Measurements from ENCODE around the gene ARHGAP25. TPM values are rescaled to one million over a fixed set of nuclear protein-coding genes. Genes with fewer than 3 reads are reported as not detected.
A peak's percentile ranks its signal among the peaks of the same experiment; 100 is the strongest.

Gene ARHGAP25
- total and polyA plus RNA-seq, 2 of the 4 experiments (the other 2 are of a cell fraction) = 0.29 to 0.36 TPM

- Histone ChIP-seq H3K9ac (ENCODE audit: low read depth, low read length) (no peak overlapping the region), H2AK9ac (replicated peaks; ENCODE audit: low read depth, low read length, poor library complexity) (no peak overlapping the region), H3K4ac (ENCODE audit: low read depth, low read length) (peak overlapping the region; percentile 62; the same call in 1 of the 2 replicates), H3K18ac (ENCODE audit: low read depth, low read length) (peak overlapping the region; percentile 29; the same call in 1 of the 2 replicates), H3K23ac (ENCODE audit: low read depth, low read length) (no peak overlapping the region), H4K5ac (ENCODE audit: low read depth, low read length) (0 out of 2 replicates have a peak overlapping the region, but pooled peaks have one; percentile 22), H3K9me1 (ENCODE audit: insufficient read depth, low read length) (no peaks in the 10 kb centered on the region; the same call in 1 of the 2 replicates), H2BK15ac (ENCODE audit: low read depth, low read length) (peak overlapping the region; percentile 20; the same call in 1 of the 3 replicates), H3K79me1 (ENCODE audit: low read depth in 1 of 2, low read length in 2 of 2) (no peaks in the 10 kb centered on the region), H3K4me3 (ENCODE audit: insufficient read depth, low read depth, low read length) (no peak overlapping the region), H2AK5ac (ENCODE audit: low read depth, low read length) (peak overlapping the region; percentile 29; the same call in 1 of the 2 replicates), H3K4me2 (ENCODE audit: low read depth, low read length) (no peak overlapping the region), H3K27ac (ENCODE audit: insufficient read depth, low read length) (no peak overlapping the region), H3K9me3 (ENCODE audit: control insufficient read depth, insufficient read depth, low read length) (no peaks in the 10 kb centered on the region), H2BK20ac (ENCODE audit: low read depth, low read length) (peak overlapping the region; percentile 78), H2BK5ac (ENCODE audit: low read depth, low read length, poor library complexity, severe bottlenecking) (no peak overlapping the region), H2AFZ (replicated peaks; ENCODE audit: low read length, poor library complexity) (peak overlapping the region; percentile 1), H3K4me1 (ENCODE audit: control insufficient read depth, insufficient read depth, low read length) (no peaks in the 10 kb centered on the region), H4K91ac (ENCODE audit: insufficient read depth, low read depth, low read length) (no peak overlapping the region; the same call in 1 of the 2 replicates), H3K36me3 (ENCODE audit: control insufficient read depth, insufficient read depth, low read length) (no peaks in the 10 kb centered on the region), H3K27me3 (ENCODE audit: control insufficient read depth, insufficient read depth, low read length) (no peaks in the 10 kb centered on the region), H4K20me1 (ENCODE audit: insufficient read depth, low read length) (no peaks in the 10 kb centered on the region), H3K56ac (ENCODE audit: extremely low read depth, insufficient read depth, low read length) (no peak overlapping the region), H2BK120ac (ENCODE audit: low read depth, low read length) (peak overlapping the region; percentile 72), H4K8ac (ENCODE audit: low read depth in 2 of 2, low read length in 2 of 2) (peak overlapping the region in 1 of 2 experiments; percentile 62; a peak in 2 of 4 replicates), H3K14ac (replicated peaks; ENCODE audit: low read depth, low read length) (no peak overlapping the region)
- no TSS peak for BruUV-seq (replicated peaks)
- no peak for TF ChIP-seq CTCF (conservative IDR thresholded peaks at IDR 0.05; ENCODE audit: low read depth, low read length)
- TF ChIP-seq FOS (IDR thresholded peaks at IDR 0.05; ENCODE audit: low read depth, low read length) = no peak
- TF ChIP-seq MAFK (IDR thresholded peaks at IDR 0.05; ENCODE audit: low read depth, low read length) = no peak
- TF ChIP-seq RAD21 (IDR thresholded peaks at IDR 0.05; ENCODE audit: low read length) = no peak
- no peak for TF ChIP-seq POLR2A (IDR thresholded peaks at IDR 0.05; ENCODE audit: low read depth, low read length)
- TF ChIP-seq RFX5 (IDR thresholded peaks at IDR 0.05; ENCODE audit: low read depth, low read length) = no peak
- TF ChIP-seq NFE2L2 (IDR thresholded peaks at IDR 0.05; ENCODE audit: low read depth, low read length) = no peak
- TF ChIP-seq CHD1 (IDR thresholded peaks at IDR 0.05; ENCODE audit: low read depth, low read length) = no peak
- WGBS, 2 experiments (ENCODE audit: extremely low coverage in 2 of 2, insufficient read length in 1 of 2) = no CpG with 5 or more reads among the region's 2 CpGs
- intact Hi-C loops (cut with micrococcal nuclease) (no loop called here), dilution Hi-C loops (cut with HindIII; ENCODE audit: low sequenced_read_pairs, unreplicated experiment) (no loop called here), in situ Hi-C loops (cut with MboI; ENCODE audit: low sequenced_read_pairs) (no loop called here)
- POLR2A ChIA-PET (ENCODE audit: unreplicated experiment) = no interaction called here
- DNase-seq = no peak
- ATAC-seq (ENCODE audit: low read depth) = no peak
- CTCF ChIA-PET = no interaction called here
These were observed 21.6 kb downstream of the ARHGAP25 start for GRCh38 chr2:68756178-68756577.
